Stimulated activated CD4-positive, alpha-beta T cell treated with anti-CD3 and anti-CD28 coated beads, Interleukin-4, amount 100 ng/mL, for 4 hours (primary cell): ENCODE measurements around the gene SPAG16.

Experiments
- DNase-seq, 2 experiments: peaks; one replicate each; pipeline ENCODE4 v3.0.0-alpha.2; 2020

SPAG16 gene

DNA sequence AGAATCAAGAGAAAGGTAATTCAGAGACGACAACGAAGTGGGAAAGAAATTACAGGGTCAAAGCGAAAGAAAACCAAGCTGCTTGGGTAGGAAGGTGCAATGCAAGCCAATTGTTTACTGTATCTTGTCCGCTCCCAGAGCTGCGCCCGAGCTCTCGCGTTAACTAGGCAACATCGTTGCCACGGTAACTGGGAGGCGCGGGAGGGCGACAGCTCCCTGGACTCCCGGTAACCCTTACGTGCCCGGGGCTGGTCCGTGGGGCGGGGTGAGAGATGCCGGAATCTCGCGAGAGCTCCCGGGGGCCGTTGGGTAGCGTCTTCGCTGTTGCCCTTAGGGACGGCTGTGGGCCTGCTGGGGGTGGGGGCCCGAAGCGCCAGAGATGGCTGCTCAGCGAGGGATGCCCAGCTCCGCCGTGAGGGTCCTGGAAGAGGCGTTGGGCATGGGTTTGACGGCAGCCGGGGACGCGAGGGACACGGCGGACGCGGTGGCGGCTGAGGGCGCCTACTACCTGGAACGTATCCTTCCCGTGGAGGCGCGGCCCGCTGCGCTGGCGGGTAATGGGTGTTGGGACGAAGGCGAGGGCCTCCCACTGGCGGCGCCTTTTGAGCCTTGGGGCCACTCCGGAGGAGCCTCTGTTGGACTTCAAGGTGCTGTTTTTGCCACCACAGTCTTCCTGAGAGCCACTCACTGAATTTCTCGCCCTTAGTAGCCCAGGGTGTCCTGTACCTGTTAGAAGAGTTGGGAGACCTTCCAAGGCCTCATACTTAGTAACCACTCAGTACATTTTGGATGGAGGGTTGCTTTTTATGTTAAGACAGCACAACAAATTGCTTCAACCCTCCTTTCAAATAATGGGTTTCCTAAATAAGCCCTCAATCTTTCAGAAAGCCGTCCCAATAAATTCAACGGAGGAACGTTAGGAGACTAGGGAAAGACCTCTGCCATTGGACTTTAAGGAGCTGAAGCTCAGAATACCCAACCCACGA, at the start of gene SPAG16:
SPAG16 (plus strand) TSS at position 360 of the 986 bp plus-strand sequence.
- DNase-seq: peak; percentile 94 to 95

- no peak for DNase-seq
Observed at GRCh38 chr2:213234641-213235040, 49.6 kb upstream of the SPAG16 start.

GRCh38 chr2:213235741-213236140, 48.5 kb upstream of the SPAG16 start:
- DNase-seq: no peak

DNA sequence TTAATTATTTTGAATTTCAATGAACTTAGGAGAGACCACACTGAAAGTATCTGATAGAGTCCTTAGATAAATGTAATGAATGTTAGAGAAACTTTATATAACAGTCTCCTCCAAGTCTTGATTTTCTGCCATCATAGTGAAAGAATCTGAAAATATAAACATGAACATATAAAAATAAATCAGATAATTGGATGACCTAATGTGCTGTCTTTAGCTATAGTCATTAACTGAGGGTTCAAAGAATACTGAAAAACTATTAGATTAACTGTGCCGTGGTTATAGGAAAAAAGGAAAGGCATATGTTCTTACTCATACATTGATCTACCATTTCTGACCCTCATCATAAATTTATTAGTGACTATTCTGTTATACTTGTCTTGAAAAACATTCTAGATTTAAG, 47.0 kb upstream of the SPAG16 start:
- no peak for DNase-seq

DNA sequence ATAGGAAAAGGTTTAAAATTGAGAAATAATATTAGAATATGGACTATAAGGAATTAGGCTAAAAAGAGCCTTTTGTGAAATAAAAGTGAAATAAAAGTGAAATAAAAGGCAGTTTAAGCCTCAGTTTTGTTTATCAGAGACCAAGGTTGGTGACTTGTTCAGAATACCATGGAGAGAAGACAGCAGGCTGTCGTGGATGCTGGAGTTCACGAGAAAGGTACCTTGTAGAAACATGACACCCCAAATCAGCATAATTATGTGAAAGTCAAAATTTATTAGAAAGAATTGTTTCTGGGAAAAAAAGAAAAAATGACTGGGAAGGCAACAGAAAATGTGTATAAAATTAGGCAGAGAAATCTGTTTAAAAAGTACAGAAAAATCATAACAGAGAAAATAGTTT, 46.5 kb upstream of the SPAG16 start:
- no peak for DNase-seq

DNA sequence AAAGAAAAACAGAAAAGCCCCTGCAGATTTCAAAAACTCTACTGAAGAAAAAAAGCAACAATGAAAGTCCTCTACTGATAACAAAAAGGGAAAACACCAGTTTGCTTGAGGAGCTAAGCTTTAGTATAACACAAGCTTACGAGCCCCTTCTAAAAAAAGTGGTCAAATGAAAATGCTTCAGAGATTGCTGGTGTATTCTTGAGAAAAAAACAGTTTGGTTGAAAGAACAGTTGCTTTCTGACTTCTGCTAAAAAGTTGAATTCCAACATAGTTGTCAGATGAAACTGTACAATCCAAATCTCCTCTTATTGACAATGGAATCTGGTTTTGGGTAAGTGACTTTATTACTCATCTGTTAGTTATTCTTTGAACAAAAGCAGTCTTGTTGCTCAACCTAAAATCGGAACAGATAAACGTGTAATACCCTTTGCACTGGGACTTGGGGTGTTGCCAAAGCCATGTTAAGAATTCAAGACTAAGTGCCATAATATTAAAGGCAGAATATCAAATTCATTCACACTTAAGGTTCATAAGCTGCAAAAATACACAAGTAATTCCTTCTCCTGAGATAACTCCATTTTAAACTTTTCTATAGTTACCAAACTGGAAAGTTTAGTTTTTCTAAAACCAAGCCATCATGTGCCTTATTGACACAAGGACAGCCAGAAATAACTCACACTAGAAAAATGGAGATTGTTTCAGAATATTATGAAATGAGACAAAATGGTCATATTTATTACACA, 45.3 kb upstream of the SPAG16 start:
- no peak for DNase-seq

DNA sequence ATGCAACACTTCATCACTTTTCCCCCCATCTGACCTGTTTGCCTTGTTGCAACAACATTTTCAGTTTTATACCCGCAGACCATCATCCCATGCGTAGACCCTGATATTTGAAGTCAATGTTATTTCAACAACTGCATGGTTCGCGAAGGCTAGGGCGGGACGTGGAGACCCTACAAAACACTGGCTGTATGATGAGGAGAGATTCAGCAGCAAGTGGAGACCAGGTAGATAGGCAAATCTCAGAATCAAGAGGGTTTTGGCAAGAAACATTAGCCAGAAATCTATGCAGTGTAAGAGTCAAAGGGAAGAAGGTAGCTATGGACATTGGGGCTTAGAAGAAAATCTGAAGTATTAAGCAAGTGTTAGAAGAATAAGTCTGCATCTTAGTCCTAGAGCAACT, 42.4 kb upstream of the SPAG16 start:
- DNase-seq: no peak

DNA sequence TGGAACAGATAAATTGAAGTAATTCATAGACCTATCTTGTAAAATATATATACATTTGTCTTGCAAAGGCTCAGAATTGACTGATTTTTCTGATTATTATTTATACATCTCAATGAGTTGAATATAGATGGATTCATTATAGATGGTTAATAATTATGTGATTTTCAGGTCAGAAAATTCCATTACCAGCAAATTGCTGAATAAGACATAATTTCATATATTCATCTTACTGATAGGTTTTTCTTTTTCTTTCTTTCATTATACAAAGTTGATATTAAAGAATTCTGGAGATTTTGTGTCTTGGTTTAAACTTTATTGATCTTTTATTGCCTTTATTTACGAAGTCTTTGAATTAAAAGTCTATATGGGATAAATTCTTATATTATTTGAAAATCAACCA, 41.6 kb upstream of the SPAG16 start:
- DNase-seq: no peak

DNA sequence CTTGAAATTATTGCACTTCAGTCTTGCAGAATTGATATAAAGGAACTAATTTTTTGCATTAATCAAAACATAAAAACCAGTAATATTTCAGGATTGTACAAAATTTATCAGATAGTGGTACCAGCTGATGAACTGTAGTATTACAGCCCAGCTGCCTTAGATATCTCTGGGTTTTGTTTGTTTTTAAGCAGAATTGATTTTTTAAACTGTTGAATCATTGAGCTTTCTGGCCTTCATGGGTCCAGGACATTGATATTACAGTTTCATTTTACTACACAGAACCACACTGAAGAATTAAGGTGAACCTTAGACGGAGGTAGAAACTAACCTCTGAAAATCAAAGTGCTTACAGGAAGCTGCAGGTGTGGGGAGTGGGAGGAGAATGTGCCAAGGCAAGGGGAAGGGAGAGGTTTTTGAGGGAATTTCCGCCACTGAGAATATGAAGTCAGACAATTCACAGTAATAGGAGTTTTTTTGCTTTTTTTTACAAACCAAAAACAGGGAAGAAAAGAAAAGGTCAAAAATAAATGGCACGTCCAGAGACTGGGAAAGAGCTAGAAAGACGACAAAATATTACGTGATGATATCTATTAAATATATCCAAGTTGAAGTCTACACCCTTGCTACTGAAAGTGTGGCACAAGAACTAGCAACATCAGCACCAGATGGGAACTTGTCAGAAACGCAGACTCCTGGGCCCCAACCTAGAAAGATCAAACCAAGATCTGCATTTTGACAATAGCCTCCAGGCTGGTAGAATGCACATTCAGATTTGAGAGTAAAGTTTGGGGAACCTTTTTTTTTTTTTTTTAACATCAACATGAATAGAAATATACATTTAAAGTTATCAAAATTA, 40.8 kb upstream of the SPAG16 start:
- DNase-seq: no peak

DNA sequence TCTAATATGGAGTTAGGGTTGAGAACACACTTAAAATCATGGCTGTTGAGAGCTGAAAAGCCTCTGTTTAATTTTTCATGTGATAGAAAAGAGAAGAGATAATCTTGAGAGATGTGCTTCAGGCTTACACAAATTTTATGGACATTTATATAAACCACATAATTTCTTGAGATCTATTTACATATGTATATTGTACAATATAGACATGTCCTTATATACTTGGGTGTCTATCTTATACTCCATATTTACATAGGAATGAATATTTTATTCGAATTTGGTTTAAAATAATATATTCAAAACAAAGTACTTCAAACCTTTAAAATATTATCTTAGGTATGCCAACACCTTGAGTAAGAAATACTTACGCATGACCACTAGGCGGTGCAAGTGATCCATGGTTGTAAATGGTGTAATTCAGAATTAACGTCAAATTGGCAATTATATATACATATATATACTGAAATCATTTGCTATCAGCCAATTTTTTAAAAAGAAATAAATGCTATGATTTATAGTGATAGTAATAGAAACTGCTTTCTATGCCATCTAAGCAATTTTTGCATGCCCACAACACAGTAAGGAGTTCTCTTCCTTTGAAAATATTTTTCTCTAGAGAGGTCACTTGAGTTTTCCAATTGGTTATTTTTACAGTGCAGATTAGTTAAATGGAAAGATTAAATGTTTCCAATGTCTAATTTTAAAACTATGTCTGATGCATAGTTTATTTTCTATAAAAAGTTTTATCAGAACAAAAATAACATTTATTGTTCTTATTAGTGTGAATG, 37.6 kb upstream of the SPAG16 start:
- peak; percentile 34 to 49 for DNase-seq

DNA sequence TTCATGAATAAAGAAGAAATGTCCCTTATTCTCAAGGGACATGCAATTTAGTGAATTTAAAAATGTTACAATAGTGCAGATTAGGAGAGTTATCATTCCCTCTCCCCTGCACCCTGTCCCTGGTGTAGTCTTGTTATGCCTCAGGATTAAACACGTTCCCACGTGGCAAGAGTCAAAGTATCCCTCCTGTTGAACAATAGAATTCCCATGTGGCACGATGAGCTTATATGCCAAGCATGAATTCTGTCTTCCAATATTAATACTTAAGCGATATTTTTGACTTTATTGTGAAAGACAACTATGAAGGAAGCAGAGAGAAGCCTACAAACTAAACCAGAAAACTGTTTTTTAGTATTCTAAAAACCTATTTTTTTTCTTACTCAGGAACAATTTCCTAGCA, 36.7 kb upstream of the SPAG16 start:
- DNase-seq: no peak

GRCh38 chr2:213248637-213249036, 35.6 kb upstream of the SPAG16 start:
- no peak for DNase-seq

DNA sequence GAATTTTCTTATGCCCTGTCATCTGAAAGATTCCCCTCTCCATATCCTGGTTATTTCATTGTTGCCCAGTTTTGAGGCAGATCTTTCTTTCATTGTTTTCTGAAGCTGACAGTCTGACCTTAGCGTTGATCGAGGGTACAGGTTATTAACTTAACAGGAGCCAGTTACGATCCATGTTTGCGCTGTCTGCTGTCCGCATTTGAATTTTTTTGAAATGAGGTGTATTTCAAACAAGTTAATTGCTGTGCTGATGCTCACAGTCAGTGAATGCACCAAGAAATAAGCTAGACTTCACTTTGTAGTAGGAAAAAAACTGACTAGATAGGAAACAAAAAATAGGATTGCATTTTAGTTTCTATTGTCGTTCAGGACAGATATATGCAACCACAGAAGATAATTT, 34.8 kb upstream of the SPAG16 start:
- no peak for DNase-seq

- DNase-seq: no peak
Observed at GRCh38 chr2:213251618-213252017, 32.6 kb upstream of the SPAG16 start.

GRCh38 chr2:213252206-213252605, 32.1 kb upstream of the SPAG16 start:
- no peak for DNase-seq

GRCh38 chr2:213253162-213253561, 31.1 kb upstream of the SPAG16 start:
- DNase-seq: no peak

DNA sequence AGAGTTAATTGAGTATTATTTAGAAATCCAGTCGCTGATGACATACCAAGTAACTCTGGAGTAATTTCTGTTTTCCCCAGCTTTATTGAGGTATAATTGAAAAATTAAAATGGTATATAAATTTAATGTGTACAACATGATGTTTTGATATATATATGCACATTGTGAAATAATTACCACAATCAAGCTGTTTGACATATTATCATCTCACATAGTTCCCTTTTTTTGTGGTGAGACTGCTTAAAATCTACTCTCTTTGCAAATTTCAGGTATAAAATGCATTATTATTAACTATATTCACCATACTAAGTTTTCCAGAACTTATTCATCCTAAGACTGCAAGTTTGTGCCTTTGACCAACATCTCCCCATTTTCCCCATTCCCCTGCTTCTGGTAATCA, 25.0 kb upstream of the SPAG16 start:
- no peak for DNase-seq

- DNase-seq: no peak
Observed at GRCh38 chr2:213261237-213261636, 23.0 kb upstream of the SPAG16 start.

GRCh38 chr2:213261715-213262114, 22.5 kb upstream of the SPAG16 start:
- no peak for DNase-seq

DNA sequence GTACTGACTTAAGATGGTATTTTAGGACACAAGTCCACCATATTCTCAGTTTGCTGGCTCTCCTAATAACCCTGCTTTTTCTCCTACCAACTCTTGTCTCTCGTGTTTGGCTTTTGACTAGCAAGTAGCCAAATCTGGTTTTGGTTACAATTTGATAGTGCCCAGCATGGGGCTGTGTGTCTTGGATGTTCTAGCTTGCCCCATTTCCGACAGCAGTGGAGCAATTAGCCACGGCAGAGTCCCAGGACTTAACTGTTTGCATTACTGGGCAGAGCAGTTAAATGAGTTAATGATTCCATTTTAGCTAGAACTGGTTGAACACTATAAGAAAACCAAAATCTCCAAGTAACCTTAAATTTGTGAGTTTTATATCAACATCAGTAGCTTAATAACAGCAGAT, 18.6 kb upstream of the SPAG16 start:
- no peak for DNase-seq

GRCh38 chr2:213266421-213266820, 17.8 kb upstream of the SPAG16 start:
- DNase-seq: no peak

- no peak for DNase-seq
Observed at GRCh38 chr2:213271947-213272346, 12.3 kb upstream of the SPAG16 start.
